SK-N-SH (cell line): Measurements from ENCODE around the gene SF3A1. TPM values are rescaled to one million over a fixed set of nuclear protein-coding genes. Genes with fewer than 3 reads are reported as not detected.

Experiments used
- CTCF ChIA-PET: fragments of 300-600, 350-600 bp; formaldehyde crosslinking; extraction: SDS; loops from one replicate; lab custom pipeline; 2021; lab: Yijun Ruan, JAX
- POLR2A ChIA-PET: fragments of 350-600 bp; sonication (Branson Sonifier 250); formaldehyde crosslinking; extraction: SDS; loops from one replicate; lab custom pipeline; 2020; ENCODE audit warnings: antibody characterized with exemption, inconsistent platforms; lab: Yijun Ruan, JAX
- DNase-seq: peaks from one replicate; pipeline ENCODE4 v3.0.0; 2012
- H2AFZ ChIP-seq: fragments of 200-600 bp; sonication (generic); 2 replicates; pipeline ENCODE4 v1.8.1; 2016; ENCODE audit warnings: antibody characterized with exemption, mild to moderate bottlenecking, low read depth
- H3F3A ChIP-seq: fragments of 200-600 bp; sonication (generic); replicated peaks from 2 replicates; pipeline ENCODE3; 2016; ENCODE audit warnings: antibody characterized with exemption, mild to moderate bottlenecking; ENCODE audit not compliant: insufficient read depth
- H3K27ac ChIP-seq, 2 experiments: fragments of 200-500 bp in 1 of 2; fragments of 200-600 bp in 1 of 2; sonication (Bioruptor generic) in 1 of 2; sonication (generic), shearing (Covaris generic) in 1 of 2; 2 replicates each; pipeline versions ENCODE4 v1.5.1 to v1.6.1; 2014 to 2016; ENCODE audit warnings: low read depth in 2 of 2, inconsistent platforms in 1 of 2, low read length in 1 of 2, mild to moderate bottlenecking in 1 of 2, mixed read lengths in 1 of 2
- H3K27me3 ChIP-seq: fragments of 200-600 bp; sonication (generic), shearing (Covaris generic); 2 replicates; pipeline ENCODE4 v1.6.1; 2016; ENCODE audit warnings: mixed run types; ENCODE audit not compliant: insufficient read depth
- H3K36me3 ChIP-seq, 2 experiments: fragments of 200-500 bp in 1 of 2; fragments of 200-600 bp in 1 of 2; sonication (Bioruptor generic) in 1 of 2; sonication (generic) in 1 of 2; replicated peaks in 1 of 2; 2 replicates each; pipeline versions ENCODE3 to v1.5.1; 2014 to 2016; ENCODE audit warnings: low read length in 1 of 2, mild to moderate bottlenecking in 1 of 2; ENCODE audit not compliant: insufficient read depth in 2 of 2, control insufficient read depth in 1 of 2
- H3K4me1 ChIP-seq, 2 experiments: fragments of 200-500 bp in 1 of 2; fragments of 200-600 bp in 1 of 2; sonication (Bioruptor generic) in 1 of 2; sonication (generic), shearing (Covaris generic) in 1 of 2; 2 replicates each; pipeline versions ENCODE4 v1.5.1 to v1.6.1; 2014 to 2016; ENCODE audit warnings: low read depth in 1 of 2, low read length in 1 of 2, mixed run types in 1 of 2; ENCODE audit not compliant: insufficient read depth in 2 of 2, control insufficient read depth in 1 of 2
- H3K4me2 ChIP-seq: fragments of 200-600 bp; sonication (generic), shearing (Covaris generic); 2 replicates; pipeline ENCODE4 v1.6.1; 2017; ENCODE audit warnings: mixed run types
- H3K4me3 ChIP-seq, 2 experiments: fragments of 200-500 bp in 1 of 2; fragments of 200-600 bp in 1 of 2; sonication (Bioruptor generic) in 1 of 2; sonication (generic), shearing (Covaris generic) in 1 of 2; 2 replicates each; pipeline versions ENCODE4 v1.5.1 to v1.8.1; 2014 to 2016; ENCODE audit warnings: low read depth in 2 of 2, inconsistent platforms in 1 of 2, low read length in 1 of 2, mild to moderate bottlenecking in 1 of 2, mixed read lengths in 1 of 2, moderate library complexity in 1 of 2
- H3K79me2 ChIP-seq: fragments of 200-600 bp; sonication (generic); 2 replicates; pipeline ENCODE4 v1.8.1; 2017; ENCODE audit warnings: mild to moderate bottlenecking; ENCODE audit not compliant: insufficient read depth
- H3K9ac ChIP-seq: fragments of 200-600 bp; sonication (generic); 2 replicates; pipeline ENCODE4 v1.6.1; 2017; ENCODE audit warnings: mixed run types
- H3K9me2 ChIP-seq: fragments of 200-600 bp; sonication (generic); 2 replicates; pipeline ENCODE4 v1.6.1; 2017; ENCODE audit warnings: mixed run types
- H3K9me3 ChIP-seq: fragments of 200-600 bp; sonication (generic); 2 replicates; pipeline ENCODE4 v1.6.1; 2017; ENCODE audit warnings: mixed run types, mild to moderate bottlenecking, moderate library complexity
- H4K20me1 ChIP-seq: fragments of 200-600 bp; sonication (generic); 2 replicates; pipeline ENCODE4 v1.6.1; 2017; ENCODE audit warnings: mild to moderate bottlenecking, mixed run types; ENCODE audit not compliant: insufficient read depth
- GABPA ChIP-seq: IDR thresholded peaks from 2 replicates; pipeline ENCODE4 v1.4.0; 2012; ENCODE audit warnings: low read depth, mild to moderate bottlenecking
- MEF2A ChIP-seq: IDR thresholded peaks from 2 replicates; pipeline ENCODE4 v1.4.0; 2012; ENCODE audit warnings: low read depth, borderline replicate concordance
- WGBS: methylation state at CpG from one replicate; pipeline ENCODE4 v1.1.6; 2017; ENCODE audit warnings: low lambda C conversion rate; 5-methylcytosine and 5-hydroxymethylcytosine counted together
- polyA plus RNA-seq, 3 experiments: library from polyadenylated mRNA; depleted of rRNA; stranded (reverse); fragments of >200 nt; gene quantifications; 2 replicates each; pipeline ENCODE4 v1.2.3, GENCODE V29; 2012
- TF ChIP-seq, protein P1 (sequence below): fragments of 150-350 bp; IDR thresholded peaks from 2 replicates; pipeline ENCODE4 v1.6.1; 2017; ENCODE audit warnings: antibody characterized with exemption, low read length, low read depth, borderline replicate concordance

Gene SF3A1
- polyA plus RNA-seq, 1 of the 3 experiments (the other 2 are of a cell fraction) = 75.2 TPM

DNA sequence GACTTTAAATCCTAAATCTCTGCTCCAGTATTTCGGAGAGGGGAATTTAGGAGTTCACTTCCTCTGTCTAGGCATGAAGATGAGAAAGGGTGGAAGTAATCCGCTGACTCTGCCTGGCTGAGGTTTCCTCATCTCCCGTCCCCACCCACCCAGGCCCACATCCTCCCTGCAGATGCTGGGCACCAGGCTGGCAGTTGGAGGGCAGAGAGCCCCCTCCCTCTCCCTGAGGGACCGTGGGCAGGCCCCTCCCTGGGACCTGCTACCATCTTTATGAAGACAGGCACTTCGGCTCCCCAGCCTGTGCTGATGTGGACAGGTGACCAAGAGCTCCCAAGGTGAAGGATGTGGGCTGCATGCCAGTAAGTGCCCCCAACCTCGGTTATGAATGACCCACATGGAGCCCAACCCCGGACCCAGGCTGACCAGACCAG lies 74.1 kb downstream of the SF3A1 start:
- WGBS = 81% methylated on average over 4 of the region's 7 CpGs
- Histone ChIP-seq H3F3A (peaks cover 18% of the 10 kb centered on the region), H3K4me2 (no peak overlapping the region), H3K4me3 (no peak overlapping the region), H3K9ac (no peak overlapping the region), H3K27ac (no peak overlapping the region), H3K4me1 (peaks cover 0 to 8% of the 10 kb centered on the region in 2 experiments; a peak in 3 of 4 replicates), H4K20me1 (peaks cover 3% of the 10 kb centered on the region; the same call in 1 of the 2 replicates), H3K9me2 (no peaks in the 10 kb centered on the region), H3K27me3 (no peaks in the 10 kb centered on the region), H3K9me3 (no peaks in the 10 kb centered on the region), H3K79me2 (no peaks in the 10 kb centered on the region), H3K36me3 (peaks cover 0 to 2% of the 10 kb centered on the region in 2 experiments), H2AFZ (no peak overlapping the region)
- TF ChIP-seq, protein P1, sequence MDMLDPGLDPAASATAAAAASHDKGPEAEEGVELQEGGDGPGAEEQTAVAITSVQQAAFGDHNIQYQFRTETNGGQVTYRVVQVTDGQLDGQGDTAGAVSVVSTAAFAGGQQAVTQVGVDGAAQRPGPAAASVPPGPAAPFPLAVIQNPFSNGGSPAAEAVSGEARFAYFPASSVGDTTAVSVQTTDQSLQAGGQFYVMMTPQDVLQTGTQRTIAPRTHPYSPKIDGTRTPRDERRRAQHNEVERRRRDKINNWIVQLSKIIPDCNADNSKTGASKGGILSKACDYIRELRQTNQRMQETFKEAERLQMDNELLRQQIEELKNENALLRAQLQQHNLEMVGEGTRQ = no peak
- TF ChIP-seq GABPA (no peak), MEF2A (no peak)
- ChIA-PET POLR2A (interaction anchor here (0.5 kb wide), 1 partner anchor 373 kb away, joined by 5 read pairs; no protein-coding TSS in a partner anchor), CTCF (interaction anchor here (1.9 to 12.9 kb wide), 3 partner anchors 20 to 174 kb away, joined by 8 to 228 read pairs (median 10); partner anchors contain the start of genes RNF215 and SEC14L2)
- no peak for DNase-seq

Other genes with a start within 250 kb of the SF3A1 start
- 24.6 and 36.5 TPM in 2 replicates for gene LIF, start 110.1 kb downstream of the SF3A1 start, polyA plus RNA-seq (2012; rRNA removed)
- not detected in 2 replicates for gene OSM, start 90.0 kb downstream of the SF3A1 start, polyA plus RNA-seq (2012; rRNA removed)
- gene CASTOR1, start 67.4 kb downstream of the SF3A1 start, polyA plus RNA-seq (2012; rRNA removed) = 14.4 and 17.4 TPM in 2 replicates
- gene TBC1D10A, start 30.0 kb downstream of the SF3A1 start, polyA plus RNA-seq (2012; rRNA removed) = 15.3 and 16.5 TPM in 2 replicates
- gene CCDC157, start 113 bp upstream of the SF3A1 start, polyA plus RNA-seq (2012; rRNA removed) = 5.8 and 7.9 TPM in 2 replicates
- gene RNF215, start 30.5 kb upstream of the SF3A1 start, polyA plus RNA-seq (2012; rRNA removed) = 28.6 and 37.2 TPM in 2 replicates
- gene SEC14L2, start 40.1 kb upstream of the SF3A1 start, polyA plus RNA-seq (2012; rRNA removed) = 14.0 and 16.1 TPM in 2 replicates
- 11.9 and 18.9 TPM in 2 replicates for gene MTFP1, start 68.9 kb upstream of the SF3A1 start, polyA plus RNA-seq (2012; rRNA removed)
- gene SEC14L3, start 115.1 kb upstream of the SF3A1 start, polyA plus RNA-seq (2012; rRNA removed) = not detected in 2 replicates
- gene SEC14L4, start 148.8 kb upstream of the SF3A1 start, polyA plus RNA-seq (2012; rRNA removed) = not detected in 2 replicates
- not detected in 2 replicates for gene SEC14L6, start 189.8 kb upstream of the SF3A1 start, polyA plus RNA-seq (2012; rRNA removed)
- 0.08 TPM in 1 of 2 replicates, not detected in the other for gene GAL3ST1, start 217.8 kb upstream of the SF3A1 start, polyA plus RNA-seq (2012; rRNA removed)
- gene PES1, start 235.0 kb upstream of the SF3A1 start, polyA plus RNA-seq (2012; rRNA removed) = 109 and 119 TPM in 2 replicates